Measurements from ENCODE around the gene SULF2.

The SULF2 gene

DNA sequence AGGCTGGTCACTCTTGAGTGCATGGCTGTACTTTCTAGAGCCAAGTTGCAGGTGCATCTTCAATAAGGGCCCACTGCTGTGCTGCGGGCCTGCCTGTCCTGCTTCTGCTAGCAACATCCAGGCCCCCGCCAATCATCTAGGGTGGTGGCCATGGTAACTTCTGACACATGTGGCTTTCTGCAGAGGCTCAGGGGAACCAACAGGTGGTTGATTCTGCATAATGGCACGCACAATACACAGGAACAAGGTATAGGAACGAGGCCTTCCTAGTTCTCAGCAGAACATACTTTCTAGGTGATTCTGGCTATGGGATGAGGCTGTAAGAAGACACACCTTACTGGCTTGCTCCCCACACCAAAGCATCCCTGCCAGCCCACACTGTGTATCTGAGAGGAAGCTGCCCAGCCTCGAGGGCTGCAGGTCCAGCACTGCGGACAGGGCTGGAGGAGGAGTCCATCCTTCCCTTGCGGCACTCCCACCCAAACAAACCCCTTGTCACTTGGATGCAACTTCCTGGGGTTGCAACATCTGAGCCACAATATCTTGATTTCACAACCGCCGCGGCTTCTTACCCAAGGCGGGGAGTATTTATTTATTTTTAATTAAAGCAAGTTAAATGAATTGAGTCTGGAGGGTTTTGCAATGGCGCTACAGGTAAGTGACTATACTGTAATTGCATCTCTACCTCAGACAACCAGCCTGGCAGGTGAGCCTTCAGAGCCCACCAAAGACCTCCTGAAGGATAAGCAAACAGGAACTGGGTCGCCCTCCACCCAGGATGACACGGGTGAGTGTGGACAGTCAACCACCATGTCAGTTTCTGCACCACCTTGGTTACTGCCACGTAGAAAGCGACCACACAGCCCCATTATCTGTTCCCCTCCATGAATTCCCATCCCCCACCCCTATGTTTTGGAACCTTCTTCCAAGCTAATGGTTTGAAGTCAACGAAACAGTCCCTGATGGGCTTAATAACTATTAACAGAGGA lies 49.6 kb downstream of the SULF2 start:
- no peak for DNase-seq

- no peak for DNase-seq
These were observed 50.4 kb downstream of the SULF2 start for GRCh38 chr20:47734870-47735269.

DNA sequence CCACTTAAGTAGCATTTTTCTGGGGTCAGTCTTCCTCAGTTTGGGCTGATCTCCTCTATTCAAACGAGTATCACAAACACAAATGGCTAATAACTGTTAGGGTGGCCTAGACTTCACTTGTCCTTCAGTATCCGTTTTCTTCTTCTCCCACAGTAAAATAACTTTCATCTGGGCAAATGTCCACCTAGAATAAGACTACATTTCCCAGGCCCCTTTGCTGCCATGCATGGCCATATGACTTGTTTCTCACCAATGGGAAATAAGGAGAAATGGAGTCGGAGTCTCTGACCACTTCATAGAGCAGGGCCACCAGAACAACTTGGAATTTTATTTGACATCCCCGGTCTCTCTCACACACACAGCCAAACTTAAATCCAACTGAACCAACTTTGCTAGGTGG lies 51.4 kb downstream of the SULF2 start:
- DNase-seq: no peak

- DNase-seq: no peak
These were observed 54.5 kb downstream of the SULF2 start for GRCh38 chr20:47730744-47731143.

- DNase-seq: no peak
These were observed 55.8 kb downstream of the SULF2 start for GRCh38 chr20:47729472-47729871.

DNA sequence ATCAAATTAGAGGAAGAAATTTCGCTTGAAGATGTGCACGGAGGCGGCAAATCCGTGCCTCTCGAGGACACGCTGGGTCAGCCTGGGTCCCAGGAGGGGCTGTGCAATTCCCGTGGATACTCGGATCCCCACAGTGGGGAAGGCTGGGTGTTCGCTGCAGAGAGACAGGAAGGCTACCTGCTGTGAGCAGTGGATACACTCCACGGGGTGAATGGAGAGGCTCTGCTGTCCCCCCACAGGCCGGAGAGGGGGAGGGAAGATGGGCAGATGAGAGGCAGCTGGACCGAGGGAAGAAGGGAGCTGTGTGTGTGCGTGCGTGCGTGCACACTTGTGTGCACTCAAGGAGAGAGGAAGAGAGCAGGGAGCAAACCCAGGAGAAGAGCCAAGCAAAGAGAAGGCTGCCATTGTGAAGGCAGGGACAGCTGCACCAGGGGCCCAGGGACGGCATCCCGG lies 57.3 kb downstream of the SULF2 start:
- no peak for DNase-seq

DNA sequence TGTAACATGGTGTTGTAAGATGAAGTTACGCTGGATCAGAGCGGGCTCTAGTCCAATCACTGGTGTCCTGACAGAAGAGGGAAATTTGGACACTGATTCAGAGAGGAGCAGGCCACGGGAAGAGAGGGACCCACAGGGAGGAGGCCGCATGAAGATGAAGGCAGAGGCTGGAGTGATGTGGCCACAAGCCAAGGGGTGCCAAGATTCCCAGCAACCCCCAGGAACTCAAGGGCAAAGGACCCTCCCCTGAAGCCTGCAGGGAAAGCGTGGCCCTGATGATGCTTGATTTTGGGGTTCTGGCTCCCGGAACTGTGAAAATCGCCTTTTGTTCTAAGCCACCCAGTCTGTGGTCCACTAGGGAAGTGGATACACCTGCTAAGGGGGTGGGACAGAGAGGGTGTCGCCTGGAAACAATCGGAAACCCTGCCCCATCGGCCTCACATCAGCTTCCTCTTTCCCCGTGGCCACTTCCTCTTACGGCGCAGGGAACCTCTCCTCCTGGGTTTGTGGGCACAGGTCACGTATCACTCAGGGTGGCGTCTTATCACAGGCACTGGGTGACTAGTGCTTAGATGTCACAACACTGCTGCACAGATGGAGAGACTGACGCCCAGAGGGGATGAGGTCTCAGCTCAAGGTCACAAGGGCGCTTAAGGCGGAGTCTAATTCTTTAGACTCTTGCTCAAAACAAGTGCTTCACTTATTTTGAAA lies 58.0 kb downstream of the SULF2 start:
- DNase-seq: peak; percentile 12 to 88 (median 50)

- no peak for DNase-seq
These were observed 58.6 kb downstream of the SULF2 start for GRCh38 chr20:47726632-47727031.

DNA sequence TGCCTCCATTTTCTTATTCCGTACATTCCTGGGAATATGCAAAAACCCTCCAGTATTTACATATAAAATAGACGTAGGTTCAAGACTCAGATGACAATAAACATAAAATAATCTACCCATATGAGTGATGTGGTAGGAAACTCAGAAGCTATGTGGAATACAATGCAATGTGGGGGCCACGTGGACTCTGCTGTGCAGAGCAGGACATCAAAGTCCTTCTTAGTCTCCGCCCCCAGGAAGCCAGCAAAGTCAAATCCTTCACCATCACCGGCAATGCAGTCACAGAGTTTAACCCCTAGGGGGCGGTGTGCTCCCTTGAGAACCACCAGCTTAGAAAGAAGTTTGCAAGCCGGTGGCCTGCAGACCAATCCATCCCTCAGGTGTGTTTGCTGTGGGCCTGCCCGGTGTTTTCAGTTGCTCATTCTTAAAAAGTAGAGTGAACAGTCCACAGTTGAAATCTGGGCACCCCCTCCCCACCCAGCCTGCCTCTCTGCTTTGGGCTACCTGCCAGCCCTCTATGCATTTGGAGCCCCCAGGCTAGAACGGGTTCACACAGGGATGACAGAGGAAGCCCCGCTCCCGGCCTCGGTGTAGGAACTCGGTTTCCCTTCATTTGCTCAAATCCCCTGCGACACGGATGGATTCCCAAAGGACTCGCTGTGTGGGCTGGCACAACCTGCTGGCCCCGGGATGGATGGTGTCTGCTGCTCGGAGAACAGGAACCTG lies 59.9 kb downstream of the SULF2 start:
- peak; percentile 43 to 87 (median 65) for DNase-seq

GRCh38 chr20:47724910-47725247 lies 60.4 kb downstream of the SULF2 start:
- DNase-seq: no peak

DNA sequence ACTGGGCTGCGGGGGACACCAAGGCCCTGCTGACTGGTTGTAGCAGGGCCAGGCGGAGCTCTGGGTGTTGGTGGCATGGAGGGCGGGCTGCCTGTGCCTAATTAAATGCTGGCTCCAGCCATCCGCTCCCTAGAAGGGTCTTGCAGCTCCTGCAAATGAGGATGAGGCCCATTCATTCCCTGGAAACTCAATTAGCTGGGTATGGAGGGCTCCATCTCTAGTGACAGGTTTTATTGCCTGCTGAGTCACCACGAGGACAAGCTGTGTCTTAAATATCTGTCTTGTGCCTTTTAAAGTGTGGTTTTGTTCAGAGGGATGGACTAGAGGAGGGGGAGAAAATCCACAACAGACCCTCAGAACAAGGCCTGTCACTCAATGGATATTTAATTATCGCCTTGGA lies 60.9 kb downstream of the SULF2 start:
- no peak for DNase-seq

GRCh38 chr20:47723322-47723721 lies 62.0 kb downstream of the SULF2 start:
- no peak for DNase-seq

GRCh38 chr20:47720636-47721427 lies 64.4 kb downstream of the SULF2 start:
- DNase-seq: no peak

DNA sequence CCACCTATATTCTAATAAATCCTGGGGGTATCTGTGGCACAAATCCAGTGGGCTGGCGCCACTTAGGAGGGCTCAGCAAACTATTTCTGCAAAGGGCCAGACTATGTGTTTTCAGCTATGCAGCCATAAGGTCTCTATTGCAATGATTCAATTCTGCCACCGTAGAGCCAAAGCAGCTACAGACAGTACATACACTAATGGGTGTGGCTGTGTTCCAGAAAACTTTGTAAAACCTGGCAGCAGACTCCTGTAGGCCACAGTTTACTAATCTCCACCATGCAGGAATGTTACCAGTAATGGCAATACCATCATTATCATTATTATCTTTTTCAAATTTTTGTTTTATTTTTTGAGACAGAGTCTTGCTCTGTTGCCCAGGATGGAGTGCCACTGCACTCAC lies 65.7 kb downstream of the SULF2 start:
- no peak for DNase-seq

- DNase-seq: no peak
These were observed 66.1 kb downstream of the SULF2 start for GRCh38 chr20:47719211-47719610.

- no peak for DNase-seq
These were observed 66.9 kb downstream of the SULF2 start for GRCh38 chr20:47718398-47718797.

GRCh38 chr20:47717421-47717820 lies 67.9 kb downstream of the SULF2 start:
- DNase-seq: no peak

GRCh38 chr20:47713878-47714450 lies 71.3 kb downstream of the SULF2 start:
- no peak for DNase-seq

DNA sequence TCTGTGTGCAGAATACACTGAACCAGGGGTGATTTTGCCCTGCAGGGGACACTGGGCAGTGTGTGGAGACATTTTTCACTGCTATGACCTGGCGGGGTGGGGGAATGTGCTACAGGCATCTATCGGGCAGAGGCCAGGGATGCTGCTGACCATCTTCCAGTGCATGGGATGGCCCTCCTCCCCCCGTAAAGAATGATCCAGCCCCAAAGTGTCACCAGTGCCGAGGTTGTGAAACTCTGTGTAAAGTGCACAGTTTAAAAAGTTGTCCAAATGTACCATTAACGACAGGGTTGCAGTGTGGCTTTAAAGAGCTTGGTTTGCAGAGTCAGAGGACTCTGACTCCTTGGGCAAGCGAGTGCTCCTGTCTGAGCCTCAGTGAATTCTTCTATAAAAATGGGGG lies 72.1 kb downstream of the SULF2 start:
- DNase-seq: no peak

- DNase-seq: no peak
These were observed 74.1 kb downstream of the SULF2 start for GRCh38 chr20:47711046-47711752.

DNA sequence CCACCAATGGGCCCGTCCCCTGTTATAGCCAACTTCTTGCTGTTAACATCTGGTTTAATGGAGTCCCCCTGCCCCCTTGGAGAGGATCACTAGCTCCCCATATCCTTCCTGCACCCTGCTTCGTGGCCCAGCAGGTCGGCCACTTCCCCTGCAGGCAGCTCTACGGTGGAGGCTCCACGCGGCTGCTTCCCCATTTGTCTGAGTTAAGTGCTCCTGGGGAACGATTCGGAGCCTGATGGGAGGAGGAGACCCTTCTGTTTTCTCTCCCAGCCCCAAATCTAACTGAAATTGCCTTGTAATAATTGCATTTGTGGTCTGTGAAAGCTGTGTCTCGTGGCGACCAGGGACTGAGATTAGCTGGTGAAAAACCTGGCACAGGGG lies 74.6 kb downstream of the SULF2 start:
- no peak for DNase-seq
